ENCODE data around the gene COL23A1.

COL23A1 gene

GRCh38 chr5:178441486-178442270, 148.5 kb downstream of the COL23A1 start:
- H3K4me1 ChIP-seq (ENCODE audit: control insufficient read depth, low read depth, low read length): no peaks in the 10 kb centered on the region
- H3K36me3 ChIP-seq (ENCODE audit: control insufficient read depth, low read depth, low read length): no peaks in the 10 kb centered on the region
- no peaks in the 10 kb centered on the region for H3K9me3 ChIP-seq (ENCODE audit: control insufficient read depth, low read depth, low read length)
- H3K27me3 ChIP-seq (ENCODE audit: control insufficient read depth, insufficient read depth, low read length): no peaks in the 10 kb centered on the region
- no peak overlapping the region for H3K9ac ChIP-seq (ENCODE audit: low read length)
- H3K27ac ChIP-seq (ENCODE audit: low read length): no peak overlapping the region
- H3K4me3 ChIP-seq (ENCODE audit: low read length): no peak overlapping the region

GRCh38 chr5:178440181-178440580, 150.0 kb downstream of the COL23A1 start:
- Histone ChIP-seq H3K27ac (ENCODE audit: low read length) (no peak overlapping the region), H3K4me1 (ENCODE audit: control insufficient read depth, low read depth, low read length) (peaks cover 4% of the 10 kb centered on the region)

GRCh38 chr5:178439493-178440180, 150.6 kb downstream of the COL23A1 start:
- Histone ChIP-seq H3K36me3 (ENCODE audit: control insufficient read depth, low read depth, low read length) (no peaks in the 10 kb centered on the region), H3K4me1 (ENCODE audit: control insufficient read depth, low read depth, low read length) (peaks cover 4% of the 10 kb centered on the region), H3K27ac (ENCODE audit: low read length) (no peak overlapping the region), H3K9me3 (ENCODE audit: control insufficient read depth, low read depth, low read length) (no peaks in the 10 kb centered on the region), H3K4me3 (ENCODE audit: low read length) (no peak overlapping the region), H3K9ac (ENCODE audit: low read length) (no peak overlapping the region), H3K27me3 (ENCODE audit: control insufficient read depth, insufficient read depth, low read length) (no peaks in the 10 kb centered on the region)

More at GRCh38 chr5:178440181-178440580, 150.0 kb downstream of the COL23A1 start:
- Histone ChIP-seq H3K9ac (ENCODE audit: low read length) (no peak overlapping the region), H3K9me3 (ENCODE audit: control insufficient read depth, low read depth, low read length) (no peaks in the 10 kb centered on the region), H3K36me3 (ENCODE audit: control insufficient read depth, low read depth, low read length) (no peaks in the 10 kb centered on the region), H3K27me3 (ENCODE audit: control insufficient read depth, insufficient read depth, low read length) (no peaks in the 10 kb centered on the region), H3K4me3 (ENCODE audit: low read length) (no peak overlapping the region)

GRCh38 chr5:178438796-178439195, 151.4 kb downstream of the COL23A1 start:
- Histone ChIP-seq H3K27ac (ENCODE audit: low read length) (no peak overlapping the region), H3K36me3 (ENCODE audit: control insufficient read depth, low read depth, low read length) (no peaks in the 10 kb centered on the region)

GRCh38 chr5:178437386-178438075, 152.7 kb downstream of the COL23A1 start:
- H3K4me1 ChIP-seq (ENCODE audit: control insufficient read depth, low read depth, low read length): peaks cover 4% of the 10 kb centered on the region
- no peaks in the 10 kb centered on the region for H3K9me3 ChIP-seq (ENCODE audit: control insufficient read depth, low read depth, low read length)
- no peak overlapping the region for H3K9ac ChIP-seq (ENCODE audit: low read length)
- H3K4me3 ChIP-seq (ENCODE audit: low read length): no peak overlapping the region
- H3K27ac ChIP-seq (ENCODE audit: low read length): no peak overlapping the region
- H3K27me3 ChIP-seq (ENCODE audit: control insufficient read depth, insufficient read depth, low read length): no peaks in the 10 kb centered on the region
- H3K36me3 ChIP-seq (ENCODE audit: control insufficient read depth, low read depth, low read length): no peaks in the 10 kb centered on the region

More at GRCh38 chr5:178438796-178439195, 151.4 kb downstream of the COL23A1 start:
- Histone ChIP-seq H3K9ac (ENCODE audit: low read length) (no peak overlapping the region), H3K4me3 (ENCODE audit: low read length) (no peak overlapping the region), H3K9me3 (ENCODE audit: control insufficient read depth, low read depth, low read length) (no peaks in the 10 kb centered on the region), H3K27me3 (ENCODE audit: control insufficient read depth, insufficient read depth, low read length) (no peaks in the 10 kb centered on the region), H3K4me1 (ENCODE audit: control insufficient read depth, low read depth, low read length) (peaks cover 4% of the 10 kb centered on the region)

- Histone ChIP-seq H3K36me3 (ENCODE audit: control insufficient read depth, low read depth, low read length) (no peaks in the 10 kb centered on the region), H3K9ac (ENCODE audit: low read length) (no peak overlapping the region), H3K27me3 (ENCODE audit: control insufficient read depth, insufficient read depth, low read length) (no peaks in the 10 kb centered on the region), H3K9me3 (ENCODE audit: control insufficient read depth, low read depth, low read length) (no peaks in the 10 kb centered on the region), H3K27ac (ENCODE audit: low read length) (no peak overlapping the region), H3K4me1 (ENCODE audit: control insufficient read depth, low read depth, low read length) (peaks cover 4% of the 10 kb centered on the region), H3K4me3 (ENCODE audit: low read length) (no peak overlapping the region)
These were observed 153.8 kb downstream of the COL23A1 start for GRCh38 chr5:178436326-178436940.

- Histone ChIP-seq H3K4me1 (ENCODE audit: control insufficient read depth, low read depth, low read length) (peaks cover 4% of the 10 kb centered on the region), H3K36me3 (ENCODE audit: control insufficient read depth, low read depth, low read length) (no peaks in the 10 kb centered on the region), H3K9me3 (ENCODE audit: control insufficient read depth, low read depth, low read length) (no peaks in the 10 kb centered on the region), H3K27ac (ENCODE audit: low read length) (no peak overlapping the region), H3K4me3 (ENCODE audit: low read length) (no peak overlapping the region), H3K27me3 (ENCODE audit: control insufficient read depth, insufficient read depth, low read length) (no peaks in the 10 kb centered on the region), H3K9ac (ENCODE audit: low read length) (no peak overlapping the region)
These were observed 154.6 kb downstream of the COL23A1 start for GRCh38 chr5:178435321-178436238.

- Histone ChIP-seq H3K4me3 (ENCODE audit: low read length) (no peak overlapping the region), H3K27me3 (ENCODE audit: control insufficient read depth, insufficient read depth, low read length) (no peaks in the 10 kb centered on the region), H3K4me1 (ENCODE audit: control insufficient read depth, low read depth, low read length) (peaks cover 4% of the 10 kb centered on the region)
These were observed 155.3 kb downstream of the COL23A1 start for GRCh38 chr5:178434851-178435250.

GRCh38 chr5:178434016-178434761, 156.0 kb downstream of the COL23A1 start:
- Histone ChIP-seq H3K27ac (ENCODE audit: low read length) (no peak overlapping the region), H3K36me3 (ENCODE audit: control insufficient read depth, low read depth, low read length) (no peaks in the 10 kb centered on the region), H3K4me1 (ENCODE audit: control insufficient read depth, low read depth, low read length) (peaks cover 4% of the 10 kb centered on the region), H3K4me3 (ENCODE audit: low read length) (no peak overlapping the region), H3K9me3 (ENCODE audit: control insufficient read depth, low read depth, low read length) (no peaks in the 10 kb centered on the region), H3K27me3 (ENCODE audit: control insufficient read depth, insufficient read depth, low read length) (no peaks in the 10 kb centered on the region), H3K9ac (ENCODE audit: low read length) (no peak overlapping the region)

More at GRCh38 chr5:178434851-178435250, 155.3 kb downstream of the COL23A1 start:
- Histone ChIP-seq H3K27ac (ENCODE audit: low read length) (no peak overlapping the region), H3K9me3 (ENCODE audit: control insufficient read depth, low read depth, low read length) (no peaks in the 10 kb centered on the region), H3K36me3 (ENCODE audit: control insufficient read depth, low read depth, low read length) (no peaks in the 10 kb centered on the region), H3K9ac (ENCODE audit: low read length) (no peak overlapping the region)

GRCh38 chr5:178433273-178433775, 156.9 kb downstream of the COL23A1 start:
- H3K27ac ChIP-seq (ENCODE audit: low read length): no peak overlapping the region
- H3K4me3 ChIP-seq (ENCODE audit: low read length): no peak overlapping the region
- H3K9ac ChIP-seq (ENCODE audit: low read length): no peak overlapping the region
- H3K9me3 ChIP-seq (ENCODE audit: control insufficient read depth, low read depth, low read length): no peaks in the 10 kb centered on the region
- no peaks in the 10 kb centered on the region for H3K36me3 ChIP-seq (ENCODE audit: control insufficient read depth, low read depth, low read length)
- H3K27me3 ChIP-seq (ENCODE audit: control insufficient read depth, insufficient read depth, low read length): no peaks in the 10 kb centered on the region
- H3K4me1 ChIP-seq (ENCODE audit: control insufficient read depth, low read depth, low read length): peaks cover 4% of the 10 kb centered on the region
